HG03066 (cell line): ENCODE data around the gene ARHGEF7.

Experiments used
- ATAC-seq: cut with Tn5 transposase; IDR thresholded peaks from one replicate; pipeline ENCODE4 v1.9.1; 2021; ENCODE audit warnings: low read depth; ENCODE audit not compliant: unreplicated experiment

The ARHGEF7 gene

DNA sequence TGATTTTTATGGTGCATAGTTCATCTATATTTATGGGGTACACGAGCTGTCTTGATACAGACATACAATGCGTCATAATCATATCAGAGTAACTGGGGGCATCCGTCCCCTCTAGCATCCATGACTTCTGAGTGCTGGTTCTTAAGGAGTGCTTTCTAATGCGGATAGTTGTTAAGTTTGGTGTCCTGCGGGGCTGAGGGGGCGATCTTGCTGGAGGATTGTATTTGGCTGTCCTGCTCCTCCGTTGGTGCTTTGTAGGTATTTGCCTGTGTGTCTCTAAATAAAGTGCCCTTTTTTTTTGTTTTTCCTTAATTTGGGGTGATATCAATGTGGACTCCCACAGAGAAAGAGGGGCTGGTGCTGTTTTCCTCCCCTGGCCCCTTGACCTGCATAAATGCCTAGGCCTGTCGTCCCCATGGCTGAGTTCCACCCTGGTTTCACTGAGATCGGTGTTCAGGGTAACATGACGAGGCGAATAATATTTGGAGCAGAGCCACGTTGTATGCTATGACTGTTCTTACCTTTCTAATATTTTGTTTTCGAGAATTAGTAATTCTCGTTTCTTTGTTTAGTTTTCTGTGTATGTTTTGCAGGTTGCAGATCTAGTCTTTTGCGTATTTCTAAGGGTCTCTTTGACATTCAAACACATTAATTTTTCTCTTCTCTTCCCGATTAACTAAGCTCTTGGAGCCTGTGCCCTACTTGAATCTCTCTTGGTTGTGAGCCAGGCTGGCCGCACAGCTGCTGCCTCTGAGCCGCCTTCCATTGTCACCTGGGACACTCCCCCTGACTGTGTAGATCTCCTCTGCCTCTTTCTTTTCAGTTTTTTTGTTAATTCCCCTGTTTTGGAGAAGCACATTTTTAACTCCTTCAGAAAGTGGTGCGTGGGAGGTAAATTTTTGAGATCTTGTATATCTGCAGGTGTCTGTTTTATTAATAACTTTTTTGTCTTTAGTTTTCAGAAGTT, 100.3 kb downstream of the ARHGEF7 start:
- ATAC-seq: no peak

DNA sequence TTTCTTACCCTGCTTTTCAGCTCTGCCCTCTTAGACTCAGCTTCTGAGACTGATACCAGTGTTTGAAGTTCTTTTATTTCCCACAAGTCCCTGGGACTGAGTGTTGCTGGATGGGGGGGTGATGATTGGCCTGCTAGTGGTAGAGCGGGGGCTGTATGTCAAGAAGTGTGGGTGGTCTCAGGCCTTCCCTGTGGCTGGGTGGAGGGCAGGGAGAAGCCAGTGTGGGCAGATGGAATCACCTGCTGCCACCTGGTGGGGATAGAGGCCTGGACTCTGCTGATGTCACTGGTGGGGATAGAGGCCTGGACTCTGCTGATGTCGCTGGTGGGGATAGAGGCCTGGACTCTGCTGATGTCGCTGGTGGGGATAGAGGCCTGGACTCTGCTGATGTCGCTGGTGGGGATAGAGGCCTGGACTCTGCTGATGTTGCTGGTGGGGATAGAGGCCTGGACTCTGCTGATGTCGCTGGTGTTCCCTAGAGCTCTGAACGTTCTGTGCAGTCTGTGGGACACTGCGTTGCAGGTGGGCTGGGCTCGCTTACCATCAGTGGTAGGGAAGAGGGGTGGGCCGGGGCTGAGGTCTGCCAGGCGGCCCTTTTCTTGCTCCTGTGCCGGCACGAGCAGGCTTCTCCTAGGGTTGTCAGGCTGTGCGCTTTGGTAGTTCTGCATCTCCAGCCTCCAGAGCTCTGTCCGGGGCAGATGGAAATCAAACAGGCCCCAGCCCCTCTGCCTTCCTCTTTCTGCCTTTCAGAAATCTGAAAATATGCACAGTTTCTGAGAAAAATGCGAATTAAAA, 101.3 kb downstream of the ARHGEF7 start:
- ATAC-seq: peak; percentile 65

DNA sequence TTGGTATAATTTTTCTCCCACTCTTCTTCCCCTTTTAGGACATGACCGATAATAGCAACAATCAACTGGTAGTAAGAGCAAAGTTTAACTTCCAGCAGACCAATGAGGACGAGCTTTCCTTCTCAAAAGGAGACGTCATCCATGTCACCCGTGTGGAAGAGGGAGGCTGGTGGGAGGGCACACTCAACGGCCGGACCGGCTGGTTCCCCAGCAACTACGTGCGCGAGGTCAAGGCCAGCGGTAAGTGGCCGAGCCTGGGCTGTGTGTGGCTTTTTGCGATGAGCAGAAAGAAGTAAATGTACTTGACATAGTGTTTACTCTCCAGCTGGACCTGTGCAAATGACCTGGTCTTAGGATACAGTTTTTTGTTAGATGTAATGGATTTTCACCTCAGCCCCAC, 102.5 kb downstream of the ARHGEF7 start:
- ATAC-seq: no peak

DNA sequence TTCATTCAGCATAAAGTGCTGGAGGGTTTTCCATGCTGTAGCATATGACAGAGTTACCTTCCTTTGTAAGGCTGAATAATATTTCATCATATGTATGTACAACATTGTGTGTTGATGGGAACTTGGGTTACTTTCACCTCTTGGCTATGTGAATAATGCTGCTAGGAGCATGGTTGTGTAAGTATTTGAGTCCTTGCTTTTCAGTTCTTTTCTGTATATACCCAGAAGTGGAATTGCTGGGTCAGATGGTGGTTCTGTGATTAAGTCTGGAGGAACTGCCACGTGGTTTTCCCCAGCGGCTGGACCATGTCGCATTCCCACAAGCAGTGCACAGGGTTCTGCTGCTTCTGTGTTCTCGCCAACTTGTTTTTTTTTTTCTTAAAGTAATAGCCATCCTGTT, 104.2 kb downstream of the ARHGEF7 start:
- ATAC-seq: no peak

DNA sequence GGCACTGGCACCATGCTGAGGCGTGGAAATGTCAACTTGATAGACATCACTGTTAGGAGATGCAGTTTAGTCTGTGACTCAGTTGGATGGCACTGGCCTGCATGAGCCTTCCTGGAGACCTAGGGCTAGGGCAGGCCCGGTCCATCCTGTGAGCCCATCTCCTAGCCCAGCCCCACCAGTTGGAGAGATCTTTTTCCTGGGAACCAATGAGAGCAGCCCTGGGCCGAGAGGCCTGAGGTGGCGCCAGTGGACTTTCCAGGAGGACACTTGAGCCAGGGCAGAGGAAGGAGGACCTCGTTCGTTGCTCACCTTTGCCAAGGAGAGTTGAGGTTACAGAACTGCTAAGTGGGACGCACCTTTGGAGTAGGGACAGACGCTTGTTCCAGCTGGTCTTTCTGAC, 104.8 kb downstream of the ARHGEF7 start:
- ATAC-seq: no peak

DNA sequence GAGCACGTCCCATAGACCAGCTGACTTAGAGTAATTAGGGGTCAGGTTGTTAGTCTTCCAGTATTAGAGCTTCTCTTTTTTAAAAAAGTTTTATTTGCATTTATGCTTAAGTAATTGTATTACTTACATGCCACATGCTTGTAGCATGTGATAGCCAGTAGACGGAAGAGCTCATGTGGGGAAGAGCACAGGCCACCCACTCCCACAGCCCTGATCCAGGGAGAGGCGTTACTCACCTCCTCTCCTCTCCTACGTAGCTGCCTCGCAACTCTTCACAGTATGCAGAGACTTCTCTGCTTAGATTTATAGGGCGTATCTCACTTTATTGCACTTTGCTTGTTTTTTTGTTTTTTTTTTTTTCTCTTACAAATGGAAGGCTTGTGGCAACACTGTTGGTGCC, 110.1 kb downstream of the ARHGEF7 start:
- no peak for ATAC-seq

DNA sequence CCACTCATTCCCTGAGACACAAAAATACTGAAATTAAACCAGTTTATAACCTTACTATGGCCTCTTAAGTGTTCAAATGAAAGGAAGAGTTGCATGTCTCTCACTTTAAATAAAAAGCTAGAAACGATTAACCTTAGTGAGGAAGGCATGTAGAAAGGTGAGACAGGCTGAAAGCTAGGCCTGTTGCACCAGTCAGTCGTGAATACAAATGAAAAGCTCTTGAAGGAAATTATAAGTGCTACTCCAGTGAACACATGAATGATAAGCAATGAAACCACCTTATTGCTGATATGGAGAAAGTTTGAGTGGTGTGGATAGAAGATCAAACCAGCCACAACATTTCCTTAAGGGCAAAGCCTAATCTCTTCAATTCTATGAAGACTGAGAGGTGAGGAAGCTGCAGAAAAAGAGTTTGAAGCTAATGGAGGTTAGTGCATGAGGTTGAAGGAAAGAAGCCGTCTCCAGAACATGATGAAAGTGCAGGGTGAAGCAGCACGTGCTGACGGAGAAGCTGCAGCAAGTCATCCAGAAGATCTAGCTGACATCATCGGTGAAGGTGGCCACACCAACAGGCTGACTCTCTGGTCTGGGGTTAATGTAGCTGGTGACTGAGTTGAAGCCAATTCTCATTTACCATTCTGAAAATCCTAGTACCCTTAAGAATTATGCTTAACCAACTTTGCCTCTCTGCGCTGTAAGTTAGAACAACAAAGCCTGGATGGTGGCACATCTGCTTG, 110.9 kb downstream of the ARHGEF7 start:
- no peak for ATAC-seq

DNA sequence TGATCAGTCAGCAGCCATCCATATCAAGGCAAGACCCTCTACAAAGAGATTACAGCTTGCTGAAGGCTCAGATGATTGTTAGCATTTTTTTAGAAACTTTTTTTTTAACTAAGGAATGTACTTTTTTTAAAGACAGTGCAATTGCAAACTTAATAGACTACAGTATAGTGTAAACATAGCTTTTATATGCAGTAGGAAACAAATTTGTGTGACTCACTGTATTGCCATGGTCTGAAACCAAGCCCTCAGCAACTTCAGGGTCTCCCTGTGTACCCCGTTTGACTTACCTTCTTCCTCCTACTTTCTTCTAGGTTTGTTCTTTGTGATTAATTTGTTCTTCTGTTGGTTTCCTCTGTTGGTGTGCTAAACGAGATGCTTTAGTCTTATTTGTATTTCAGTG, 112.3 kb downstream of the ARHGEF7 start:
- no peak for ATAC-seq

DNA sequence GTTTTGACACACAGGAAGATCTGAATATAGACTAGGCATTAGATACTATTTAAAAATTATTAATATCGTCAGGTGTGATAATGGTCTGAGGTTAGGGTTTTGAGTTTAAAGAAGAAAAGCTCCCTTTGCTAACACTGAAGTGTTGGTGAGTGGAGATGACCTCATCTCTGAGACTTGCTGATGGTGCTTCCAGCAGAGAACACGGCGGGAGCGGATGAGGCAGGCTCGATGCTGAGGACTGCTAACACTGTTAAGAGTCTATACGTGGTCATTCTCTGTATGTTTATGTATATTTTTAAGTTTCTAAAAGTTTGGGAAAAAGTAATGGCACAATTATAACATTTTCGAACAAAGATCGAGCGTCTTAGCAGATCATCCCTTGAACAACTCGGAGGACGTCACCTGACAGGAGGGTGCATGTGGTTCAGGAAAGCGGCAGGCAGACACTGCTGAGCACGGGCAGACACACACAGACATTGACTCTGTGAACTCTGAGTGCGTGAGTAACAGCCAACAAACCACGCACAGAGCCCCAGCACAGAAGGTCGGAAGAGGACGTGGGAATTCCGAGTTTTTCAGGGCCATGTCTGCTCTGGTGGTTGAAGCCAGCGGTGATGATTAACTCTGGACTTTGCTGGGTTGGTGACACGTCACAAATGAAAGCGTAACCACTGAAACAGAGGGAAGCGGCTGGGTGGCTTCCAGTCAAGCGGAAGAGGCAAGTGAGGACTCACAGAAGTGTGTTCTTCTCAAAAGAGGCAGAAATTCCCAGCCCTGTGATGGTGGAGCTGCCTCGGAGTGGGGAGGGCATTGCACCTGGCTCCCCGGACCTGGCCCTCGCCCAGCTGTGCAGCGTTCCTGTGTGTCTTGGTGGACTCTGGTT, 113.4 kb downstream of the ARHGEF7 start:
- no peak for ATAC-seq

DNA sequence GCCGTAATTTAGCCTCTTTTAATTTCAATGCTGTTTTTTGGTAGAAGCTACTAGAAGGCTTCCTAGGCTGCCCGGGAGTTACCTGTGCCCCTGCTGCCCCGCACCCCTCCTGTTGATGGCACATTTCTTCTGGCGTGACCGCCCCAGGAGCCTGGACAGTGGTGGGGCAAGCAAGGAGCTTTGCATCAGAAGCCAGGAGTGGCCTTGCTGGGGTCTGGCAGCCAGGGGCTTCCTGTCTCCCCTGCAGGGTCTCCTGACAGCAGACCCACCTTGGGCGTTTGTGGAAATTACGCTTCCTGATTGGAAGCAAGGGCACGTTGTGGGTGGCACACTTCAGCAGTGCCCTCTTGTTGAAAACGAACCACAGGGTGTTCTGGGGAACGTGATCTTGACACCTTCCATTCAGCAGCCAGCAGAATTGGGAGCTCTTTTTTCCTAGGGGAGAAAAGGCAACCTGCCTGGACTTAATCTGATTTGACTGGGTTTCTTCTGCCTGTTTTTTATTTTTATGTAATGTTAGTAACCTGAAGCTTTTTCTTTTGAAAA, 115.3 kb downstream of the ARHGEF7 start:
- no peak for ATAC-seq

DNA sequence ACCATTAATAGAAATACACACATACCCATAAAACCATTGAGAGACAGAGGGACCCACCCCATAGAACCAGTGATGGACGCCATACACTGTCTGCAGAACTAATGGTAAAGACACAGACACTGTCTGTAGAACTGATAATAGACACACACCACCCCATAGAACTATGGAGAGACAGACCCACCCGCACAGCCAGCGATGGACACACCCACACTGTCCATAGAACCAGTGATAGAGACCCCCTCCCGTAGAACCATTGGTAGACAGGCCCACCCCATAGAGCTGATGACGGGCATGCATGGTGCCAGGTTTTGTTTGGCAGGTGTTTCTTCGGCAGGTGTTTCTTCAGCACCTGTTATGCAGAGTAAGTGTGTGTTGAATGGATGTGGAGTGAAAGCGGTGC, 117.1 kb downstream of the ARHGEF7 start:
- no peak for ATAC-seq

DNA sequence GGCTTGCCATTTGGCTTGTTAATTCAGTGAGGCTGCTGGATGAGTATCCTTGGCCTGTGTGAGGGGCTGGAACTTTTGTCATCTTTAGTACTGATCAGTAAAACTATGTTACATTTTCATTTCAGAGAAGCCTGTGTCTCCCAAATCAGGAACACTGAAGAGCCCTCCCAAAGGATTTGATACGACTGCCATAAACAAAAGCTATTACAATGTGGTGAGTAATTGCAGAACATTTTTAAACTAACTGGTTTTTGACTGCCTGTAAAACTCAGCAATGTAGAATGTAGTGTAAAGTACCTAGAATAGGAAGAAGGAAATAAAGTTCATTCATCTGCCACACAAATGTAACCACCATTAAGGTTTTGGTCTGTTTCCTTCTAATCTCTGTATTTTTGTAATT, 118.0 kb downstream of the ARHGEF7 start:
- no peak for ATAC-seq

DNA sequence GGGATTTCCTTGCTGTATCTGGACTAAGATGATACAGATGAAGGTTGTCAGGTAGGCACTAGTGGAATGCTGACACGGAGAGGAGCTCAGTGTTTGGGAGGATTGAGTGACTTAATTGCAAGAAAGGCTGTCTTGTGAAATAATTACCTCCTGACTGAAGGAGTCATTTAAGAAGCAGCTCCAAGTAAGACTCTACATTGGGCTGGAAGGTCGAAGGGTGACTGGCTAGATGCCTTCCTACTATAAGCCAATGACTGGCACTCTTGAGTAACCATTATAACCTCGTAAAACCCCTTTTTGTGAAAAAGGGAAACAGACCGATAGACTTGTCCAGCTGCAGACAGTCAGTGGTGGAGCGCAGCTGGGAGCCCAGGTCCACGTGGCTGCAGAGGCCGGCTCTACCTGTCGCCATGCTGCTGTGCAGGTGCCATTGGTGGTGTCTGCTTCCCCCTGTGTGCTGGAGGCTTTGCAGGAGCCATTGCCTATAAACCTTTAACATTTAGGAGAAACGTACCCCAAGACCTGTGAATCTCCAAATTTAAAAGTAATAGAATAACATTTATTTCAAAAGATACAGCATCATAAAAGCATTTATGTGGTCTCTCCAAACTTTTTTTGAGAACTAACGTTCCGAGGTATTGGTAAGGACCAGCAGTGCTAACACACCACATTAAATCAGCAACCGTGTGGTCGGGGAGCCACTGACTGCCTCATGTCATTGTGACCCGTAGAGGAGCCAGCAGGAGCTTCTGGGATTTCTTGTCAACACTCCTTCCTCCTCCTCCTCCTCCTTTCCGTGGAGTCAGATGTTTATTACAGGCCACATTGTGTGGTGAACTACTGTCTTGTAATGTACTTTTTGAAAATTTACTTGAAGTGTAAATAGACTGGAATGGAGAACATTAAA, 124.9 kb downstream of the ARHGEF7 start:
- no peak for ATAC-seq

DNA sequence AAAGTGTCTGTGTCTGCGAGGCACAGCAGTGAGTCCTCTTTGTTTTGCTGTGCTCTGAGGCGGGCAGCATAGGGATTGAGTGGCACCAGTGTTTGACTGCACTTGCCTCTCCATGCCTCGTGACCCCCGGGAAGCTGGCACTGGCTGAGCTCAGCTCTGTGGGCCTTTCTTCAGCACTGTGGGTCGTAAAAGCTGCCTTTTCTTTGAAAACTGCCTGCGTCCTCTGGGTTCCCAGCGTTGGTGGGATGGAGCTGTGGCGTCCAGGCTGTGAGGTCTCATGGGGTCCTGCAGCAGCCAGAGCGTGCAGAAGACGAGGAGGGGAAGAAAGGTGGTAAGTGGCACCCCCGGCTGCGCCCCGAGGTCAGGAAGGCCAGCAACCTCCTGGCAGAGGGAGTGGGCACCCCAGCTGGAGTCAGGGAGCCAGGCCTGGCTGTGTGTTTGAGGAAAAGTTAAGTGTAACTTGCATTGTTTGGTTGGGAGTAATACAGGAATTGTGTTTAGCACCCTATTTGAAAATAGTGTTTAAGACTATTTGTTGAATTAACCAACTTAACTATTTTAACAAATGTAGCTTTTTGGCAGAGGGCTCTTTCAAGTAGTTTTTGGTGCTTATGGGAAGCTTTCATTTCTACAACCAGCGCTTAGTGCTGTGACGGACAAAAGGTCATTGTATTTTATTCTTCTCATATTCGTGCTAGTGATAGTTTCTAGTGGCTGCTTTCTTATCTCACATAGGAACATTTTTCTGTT, 126.1 kb downstream of the ARHGEF7 start:
- no peak for ATAC-seq

DNA sequence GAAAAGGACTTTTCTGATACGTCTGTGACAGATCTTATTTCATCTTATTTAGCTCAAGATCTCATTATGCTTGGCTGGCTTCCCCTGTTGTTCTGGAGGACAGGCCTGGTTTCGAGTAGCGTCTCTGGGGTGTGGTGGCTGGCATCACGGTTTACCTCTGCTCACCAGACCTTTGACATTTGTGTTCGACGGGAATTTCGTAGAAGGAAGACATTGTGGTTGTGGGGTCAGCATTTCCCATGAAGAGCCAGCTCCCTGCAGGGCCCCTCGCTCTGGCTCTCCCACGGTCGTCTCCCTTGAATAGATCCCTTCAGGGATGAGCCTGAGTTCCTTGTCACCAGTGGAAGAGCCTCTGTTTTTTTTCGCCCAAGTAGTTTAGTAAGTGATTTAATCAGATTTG, 126.8 kb downstream of the ARHGEF7 start:
- no peak for ATAC-seq

DNA sequence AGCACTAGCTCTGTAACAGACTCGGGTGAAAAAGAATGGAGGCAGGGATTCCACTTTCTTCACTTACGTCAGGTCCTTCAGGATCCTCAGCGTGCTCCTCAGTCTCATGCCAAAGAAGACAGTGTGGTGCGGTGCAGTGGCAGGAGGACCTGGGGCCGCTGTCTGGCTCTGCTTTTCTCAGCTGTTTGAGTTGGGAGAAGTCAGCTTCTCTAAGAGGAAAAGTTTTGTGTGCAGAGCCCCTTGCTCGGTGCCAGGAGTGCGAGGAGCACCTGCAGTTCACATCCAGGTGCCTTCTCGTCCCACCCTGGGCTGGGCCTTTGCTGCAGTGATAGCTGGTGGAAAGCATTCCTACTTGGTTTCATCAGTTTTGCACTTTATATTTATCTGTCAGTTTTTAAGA, 127.5 kb downstream of the ARHGEF7 start:
- ATAC-seq: no peak

DNA sequence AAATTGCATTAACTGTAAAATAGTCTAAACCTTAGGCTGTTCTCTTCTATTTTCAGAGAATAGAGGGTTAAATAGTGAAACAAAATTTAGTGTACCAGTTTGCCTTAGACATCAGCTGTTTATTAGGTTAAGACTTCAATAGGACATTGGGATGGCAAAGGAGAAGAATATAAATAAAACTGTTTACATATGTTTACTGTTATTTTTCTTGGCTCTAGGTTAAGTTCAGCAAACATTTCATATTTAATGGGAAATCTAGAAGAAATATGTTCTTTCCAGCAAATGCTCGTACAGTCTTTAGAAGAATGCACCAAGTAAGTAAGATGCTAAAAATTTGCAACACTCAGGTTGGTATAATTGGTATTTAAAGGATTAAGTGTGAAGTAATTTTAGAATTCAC, 128.9 kb downstream of the ARHGEF7 start:
- ATAC-seq: no peak
